Measurements from ENCODE around the gene PCGF1.

PCGF1 gene

GRCh38 chr2:74514368-74515270 is 7.1 kb upstream of the PCGF1 start, which contains the start of gene TLX2:
TLX2 (plus strand) TSS chr2:74514450; CDS start chr2:74514807, 357 bp downstream.
- DNase-seq: no peak

- DNase-seq: no peak
These were observed 6.3 kb upstream of the PCGF1 start for GRCh38 chr2:74513605-74514367.

DNA sequence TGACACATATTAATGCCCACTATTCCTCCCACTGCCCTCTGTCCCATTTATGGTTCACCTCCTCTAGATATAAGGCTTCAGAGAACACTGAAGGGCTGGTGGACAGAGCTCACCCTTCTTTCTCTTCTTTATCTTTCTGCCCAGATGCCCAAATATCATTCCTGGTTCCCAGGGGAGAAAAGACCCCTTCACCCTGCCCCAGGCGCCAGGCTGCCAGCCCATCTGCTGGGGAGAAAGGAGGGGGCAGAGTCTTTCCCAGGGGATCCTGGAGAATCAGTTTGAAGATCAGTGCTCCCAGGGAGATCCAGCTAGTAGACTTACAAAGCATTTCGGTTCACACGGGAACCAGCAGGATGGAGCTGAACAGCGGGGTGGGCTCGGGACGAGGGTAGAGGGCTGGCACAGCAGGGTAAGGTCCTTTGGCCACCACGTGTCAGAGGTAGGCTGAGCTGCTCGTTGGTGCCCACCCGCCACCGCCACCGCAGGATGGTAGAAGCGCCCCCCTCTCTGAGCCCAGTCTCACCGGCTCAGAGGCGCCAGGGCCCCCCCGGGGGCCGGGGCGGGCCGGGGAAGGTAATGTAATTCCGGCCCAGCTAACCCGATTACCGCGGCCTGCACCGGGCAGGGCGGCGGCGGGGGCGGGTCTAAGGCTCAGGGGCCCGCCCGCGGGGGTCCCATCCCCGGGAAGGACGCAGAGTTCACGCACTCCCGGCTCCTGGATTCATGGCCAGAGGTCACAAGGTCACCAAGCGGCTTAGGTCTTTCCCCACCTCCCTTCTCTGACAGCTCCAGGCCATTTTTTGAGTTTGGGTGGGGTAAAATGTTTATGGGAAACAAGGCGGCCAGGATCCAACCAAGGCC is 5.5 kb upstream of the PCGF1 start:
- no peak for DNase-seq

DNA sequence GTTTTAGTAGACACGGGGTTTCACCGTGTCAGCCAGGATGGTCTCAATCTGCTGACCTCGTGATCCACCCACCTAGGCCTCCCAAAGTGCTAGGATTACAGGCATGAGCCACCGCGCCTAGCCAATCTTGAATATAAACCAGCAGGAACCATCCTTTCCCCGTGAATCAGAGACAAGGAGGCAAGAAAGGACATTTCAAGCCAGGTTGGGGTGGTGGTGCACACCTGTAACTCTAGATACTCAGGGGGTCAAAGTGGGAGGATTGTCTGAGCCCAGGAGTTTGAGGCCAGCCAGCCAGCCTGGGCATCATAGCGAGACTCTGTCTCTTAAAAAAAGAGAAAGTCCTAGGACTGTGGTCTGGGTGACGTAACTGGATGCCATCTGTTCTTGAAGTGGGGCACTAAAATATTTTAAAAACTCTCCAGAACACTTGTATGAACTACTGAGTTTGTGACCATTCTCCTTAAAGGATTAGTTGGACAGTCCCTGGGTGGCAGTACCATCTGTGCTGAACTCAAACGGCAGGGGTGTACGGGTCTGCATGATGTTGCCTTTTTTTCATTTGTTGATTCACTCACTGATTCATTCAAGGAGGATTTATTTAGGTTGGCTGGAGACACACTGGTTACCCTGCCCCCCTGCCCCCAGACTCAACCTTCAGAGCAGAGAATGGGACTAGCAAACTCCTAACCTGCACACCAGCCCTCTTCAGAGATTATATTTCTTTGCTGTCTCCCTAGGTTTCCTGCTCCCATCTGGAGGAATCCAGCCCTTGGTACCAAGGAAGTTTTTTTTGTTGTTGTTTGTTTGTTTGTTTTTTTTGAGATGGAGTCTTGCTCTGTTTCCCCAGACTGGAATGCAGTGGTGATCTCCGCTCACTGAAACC is 3.9 kb upstream of the PCGF1 start:
- DNase-seq: no peak

- no peak for DNase-seq
These were observed 2.8 kb upstream of the PCGF1 start for GRCh38 chr2:74510272-74510671.

DNA sequence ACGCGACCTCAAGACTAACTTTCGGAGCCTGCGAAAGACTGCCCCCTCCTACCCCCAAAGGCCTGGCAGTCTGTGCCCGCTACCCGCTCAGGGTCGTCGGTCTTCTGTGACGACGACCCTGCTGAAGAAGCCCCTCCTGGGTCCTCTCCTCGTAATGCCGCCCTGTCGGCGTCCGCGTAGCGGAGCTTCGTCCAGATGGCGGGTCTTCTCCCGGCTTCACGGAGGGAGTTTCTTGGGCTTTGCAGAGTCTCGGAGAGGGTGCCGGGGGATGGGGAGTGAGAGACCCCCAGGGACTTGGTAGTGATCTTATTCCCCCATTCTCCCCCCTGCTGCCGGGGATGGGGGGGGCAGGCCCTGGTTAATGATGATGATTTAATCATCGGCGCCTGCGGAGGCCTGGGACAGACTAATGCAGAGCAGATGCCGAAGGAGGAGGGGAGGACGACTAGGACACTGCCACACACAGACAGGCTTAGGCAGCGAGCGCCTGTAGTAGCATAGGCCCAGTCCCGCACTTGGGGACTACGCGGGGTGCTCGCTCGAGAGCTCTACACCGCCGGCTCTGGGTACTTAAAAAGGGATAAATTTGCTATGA is 528 bp upstream of the PCGF1 start:
- no peak for DNase-seq

- DNase-seq: no peak
These were observed 1.8 kb downstream of the PCGF1 start for GRCh38 chr2:74505448-74506246.

DNA sequence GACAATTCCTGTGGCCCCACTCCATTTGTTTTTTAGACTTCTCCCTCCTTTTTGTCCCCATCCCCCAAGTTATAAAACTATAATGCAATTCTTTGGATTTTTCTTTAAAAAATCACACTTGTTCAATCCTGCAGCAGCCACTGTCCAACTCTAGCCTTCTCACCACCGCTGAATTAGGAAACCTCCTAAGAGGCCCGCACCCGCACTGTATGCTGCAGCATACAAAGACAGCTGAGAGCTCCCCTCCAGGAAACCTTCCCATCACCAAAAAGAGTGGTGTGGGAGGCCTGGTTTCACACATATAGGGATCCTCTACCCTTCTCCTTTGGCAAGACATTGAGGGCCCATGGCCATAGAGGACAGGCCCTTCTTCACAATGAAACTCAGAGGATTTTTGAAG is 2.9 kb downstream of the PCGF1 start:
- DNase-seq: no peak

DNA sequence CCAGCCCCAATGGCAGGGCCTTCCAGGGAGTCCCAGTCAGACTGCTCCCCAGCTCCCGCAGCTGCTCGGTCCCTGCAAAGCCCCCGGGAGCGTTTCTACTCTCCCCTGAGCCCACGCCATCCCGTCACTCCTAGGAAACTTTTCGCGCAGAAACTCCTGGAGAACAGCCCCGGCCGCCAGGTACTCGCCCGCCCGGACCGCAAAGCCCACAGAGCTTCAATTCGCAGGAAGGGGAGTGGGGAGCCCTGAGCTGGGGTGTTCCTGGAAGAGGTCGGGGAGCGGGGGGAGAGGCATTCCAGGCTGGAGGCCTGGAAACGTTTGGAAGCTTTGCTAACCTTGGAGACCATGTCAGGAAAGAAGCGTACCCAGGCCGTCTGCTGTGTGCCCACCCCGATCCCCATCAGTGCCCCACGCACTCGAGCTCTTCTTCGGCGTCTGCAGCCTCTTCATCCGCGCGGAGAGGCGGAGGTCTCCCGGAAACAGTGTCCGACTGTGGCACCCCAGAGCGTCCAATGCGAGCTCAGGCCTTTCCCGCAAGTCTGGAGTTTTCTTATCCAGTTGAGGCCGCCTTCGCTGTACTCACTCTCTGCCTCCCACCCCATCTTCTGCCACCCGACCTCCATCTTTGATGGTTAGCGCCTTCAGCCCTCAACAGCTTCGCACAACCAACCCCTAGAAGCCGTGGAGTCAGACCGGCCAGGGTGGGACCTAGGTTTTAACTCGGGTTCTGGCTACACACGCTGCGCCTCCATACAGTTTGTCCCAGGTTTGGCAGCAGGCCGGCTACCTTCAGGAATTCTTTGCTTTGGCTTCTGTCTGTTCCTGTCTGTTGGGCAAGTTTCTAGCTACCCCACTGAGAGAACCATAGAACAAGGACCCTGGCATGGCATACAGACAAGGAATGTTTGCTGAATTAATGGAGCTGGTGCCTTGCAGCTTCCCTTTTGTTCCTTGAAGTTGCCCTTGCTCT is 3.7 kb downstream of the PCGF1 start:
- no peak for DNase-seq

DNA sequence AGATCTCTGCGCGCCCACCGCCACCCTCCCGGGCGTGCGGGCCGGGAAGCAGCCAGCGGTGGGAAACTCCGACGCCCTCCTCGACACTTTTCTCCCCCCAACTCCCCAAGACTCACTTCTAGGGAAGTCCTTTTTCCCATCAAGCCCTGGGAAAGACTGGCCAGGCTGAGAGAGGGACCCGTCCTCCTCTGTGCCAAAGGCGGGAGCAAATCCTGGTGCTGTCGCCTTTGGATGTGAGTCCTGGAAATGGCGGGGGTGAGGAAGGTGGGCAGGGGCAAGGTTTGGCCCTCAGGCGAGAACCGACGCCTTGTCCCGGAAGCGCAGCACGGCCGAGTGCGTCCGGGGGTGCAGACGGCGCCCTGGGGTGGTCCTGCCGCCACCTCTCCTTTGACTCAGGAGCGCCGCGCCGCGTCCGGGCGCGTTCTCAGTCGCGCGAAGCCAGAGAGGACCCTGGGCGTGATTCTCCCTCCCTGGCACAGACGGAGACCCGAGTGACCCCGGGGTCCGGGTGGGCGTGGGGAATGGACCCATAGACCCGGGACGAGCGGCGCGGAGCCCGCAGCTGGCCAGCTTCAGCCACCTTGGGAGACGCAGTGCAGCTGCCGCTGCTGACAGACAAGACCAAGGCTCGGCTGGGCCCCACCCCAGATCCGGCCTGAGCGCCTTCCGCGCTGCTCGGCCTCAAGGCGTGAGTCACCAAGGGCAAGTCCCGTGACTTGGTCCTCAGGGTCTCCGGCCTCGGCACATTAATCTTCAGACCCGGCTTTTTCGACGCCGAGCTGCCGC is 4.6 kb downstream of the PCGF1 start:
- DNase-seq: no peak

DNA sequence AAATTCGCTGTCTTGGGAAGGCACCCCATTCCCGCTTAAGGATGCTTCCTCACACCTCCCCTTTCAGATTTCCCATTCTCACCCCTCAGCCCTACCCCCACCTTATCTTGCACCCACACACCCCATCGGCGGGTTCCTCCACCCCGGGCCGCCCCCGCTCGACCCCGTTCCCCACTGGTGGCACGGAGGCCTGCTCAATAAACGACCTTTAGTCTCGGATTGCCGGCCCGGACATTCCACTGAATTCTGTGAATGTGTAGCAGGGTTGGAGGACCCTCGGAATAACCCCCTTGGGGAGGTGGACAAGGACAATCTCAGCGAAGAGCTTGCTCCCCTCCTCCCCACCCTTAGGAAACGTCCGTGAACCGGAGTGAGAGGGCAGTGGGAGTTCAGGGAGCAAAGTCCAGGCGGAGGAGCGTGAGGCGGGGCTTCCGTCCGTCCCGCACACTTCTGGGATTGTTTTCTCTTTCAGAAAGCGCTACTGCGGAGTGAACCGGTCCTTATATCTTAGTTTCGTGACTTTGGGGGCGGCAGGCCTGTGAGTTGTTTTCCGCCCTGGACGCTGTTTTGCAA is 5.3 kb downstream of the PCGF1 start:
- DNase-seq: no peak

- DNase-seq: no peak
These were observed 6.0 kb downstream of the PCGF1 start for GRCh38 chr2:74501335-74502071.

DNA sequence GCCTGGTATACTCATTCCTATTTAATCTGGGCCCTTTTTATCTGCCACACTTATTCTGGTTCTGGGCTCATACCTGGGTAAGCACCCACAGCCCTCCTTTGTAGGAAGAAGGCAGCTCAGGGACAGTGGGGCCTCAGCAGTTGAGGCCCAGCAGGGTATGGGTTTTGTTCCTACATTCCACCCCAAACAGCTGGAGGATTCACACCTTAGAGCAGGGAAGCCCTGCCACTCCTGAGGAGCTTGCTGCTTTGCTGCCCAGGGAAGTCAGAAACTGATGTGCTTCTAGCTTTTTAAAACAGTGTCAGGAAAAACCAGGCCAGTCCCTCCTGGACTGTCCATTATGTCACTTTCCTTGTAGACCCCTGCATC is 6.9 kb downstream of the PCGF1 start:
- DNase-seq: no peak

GRCh38 chr2:74499940-74500577 is 7.4 kb downstream of the PCGF1 start:
- DNase-seq: no peak

DNA sequence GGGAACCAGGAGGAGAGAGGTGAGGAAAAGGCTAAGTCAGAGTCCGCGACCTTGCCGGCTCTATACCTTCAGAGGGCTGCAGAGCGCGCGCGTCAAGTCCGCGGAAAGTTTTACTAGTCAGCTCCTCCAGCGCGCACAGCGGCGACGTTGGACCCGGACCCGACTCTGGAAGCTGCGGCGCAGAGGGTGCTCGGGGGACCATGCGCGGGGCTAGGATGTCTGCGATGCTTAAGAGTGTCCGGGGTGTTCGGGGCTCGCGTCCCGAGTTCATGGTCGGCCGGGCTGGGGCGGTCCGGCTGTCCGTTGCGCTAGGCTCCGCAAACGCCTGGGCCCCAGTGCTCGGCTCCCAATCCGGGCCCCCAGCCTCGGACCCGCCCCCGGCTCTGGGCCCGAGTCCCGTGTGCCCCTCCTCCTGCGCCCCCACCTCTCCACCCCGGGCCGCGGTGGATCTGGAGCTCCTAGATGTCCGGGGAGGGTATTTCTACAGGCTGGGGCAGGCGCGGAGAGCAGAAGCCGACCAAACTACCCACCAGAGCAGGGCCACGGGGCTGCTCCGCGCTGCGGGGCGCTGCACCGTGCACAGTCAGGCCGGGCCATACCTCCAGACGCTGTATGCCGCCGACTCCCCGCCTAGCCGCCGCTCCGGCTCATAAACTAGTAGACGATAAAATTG is 8.1 kb downstream of the PCGF1 start, which contains the start of gene LBX2:
TSS of gene LBX2 (minus strand) at position 337 of the 673 bp plus-strand sequence. CDS start at position 271, 66 bp downstream.
- no peak for DNase-seq
